GM21529 (cell line): ENCODE data around the gene RBM15.

ENCODE experiments used
- ATAC-seq: cut with Tn5 transposase; IDR thresholded peaks from one replicate; pipeline ENCODE4 v1.9.1; 2021; ENCODE audit not compliant: unreplicated experiment

The RBM15 gene

GRCh38 chr1:110348771-110349170 is 9.6 kb downstream of the RBM15 start:
- ATAC-seq = no peak

GRCh38 chr1:110350360-110350759 is 11.2 kb downstream of the RBM15 start:
- ATAC-seq = no peak

GRCh38 chr1:110355321-110355720 is 16.1 kb downstream of the RBM15 start:
- ATAC-seq = no peak

GRCh38 chr1:110356379-110356778 is 17.2 kb downstream of the RBM15 start:
- no peak for ATAC-seq

- ATAC-seq = no peak
Observed at GRCh38 chr1:110360431-110360830, 21.3 kb downstream of the RBM15 start.

GRCh38 chr1:110361856-110362255 is 22.7 kb downstream of the RBM15 start:
- no peak for ATAC-seq

- no peak for ATAC-seq
Observed at GRCh38 chr1:110364221-110364620, 25.0 kb downstream of the RBM15 start.

- no peak for ATAC-seq
Observed at GRCh38 chr1:110370827-110371226, 31.6 kb downstream of the RBM15 start.

GRCh38 chr1:110375490-110375889 is 36.3 kb downstream of the RBM15 start:
- ATAC-seq = no peak

- ATAC-seq = no peak
Observed at GRCh38 chr1:110380672-110381283, 41.6 kb downstream of the RBM15 start.

GRCh38 chr1:110383251-110383990 is 44.2 kb downstream of the RBM15 start:
- ATAC-seq = no peak

- ATAC-seq = peak; percentile 55
Observed at GRCh38 chr1:110384581-110385321, 45.6 kb downstream of the RBM15 start.

GRCh38 chr1:110385369-110385768 is 46.2 kb downstream of the RBM15 start:
- ATAC-seq = no peak

- ATAC-seq = no peak
Observed at GRCh38 chr1:110387048-110387754, 48.0 kb downstream of the RBM15 start.

GRCh38 chr1:110390096-110390495 is 50.9 kb downstream of the RBM15 start:
- ATAC-seq = no peak

GRCh38 chr1:110390692-110391245 is 51.6 kb downstream of the RBM15 start, which contains the start of gene SLC16A4:
SLC16A4 (minus strand) TSS chr1:110391026; CDS start chr1:110389323, 1,703 bp downstream.
- ATAC-seq = no peak

GRCh38 chr1:110393286-110393685 is 54.1 kb downstream of the RBM15 start:
- ATAC-seq = no peak

GRCh38 chr1:110393691-110394492 is 54.7 kb downstream of the RBM15 start:
- no peak for ATAC-seq

- ATAC-seq = no peak
Observed at GRCh38 chr1:110394493-110394820, 55.3 kb downstream of the RBM15 start.
